ENCODE measurements around the gene EXOC4.

The EXOC4 gene

GRCh38 chr7:134078991-134079390, 826.1 kb downstream of the EXOC4 start:
- DNase-seq (ENCODE audit: low read depth) = no peak

DNA sequence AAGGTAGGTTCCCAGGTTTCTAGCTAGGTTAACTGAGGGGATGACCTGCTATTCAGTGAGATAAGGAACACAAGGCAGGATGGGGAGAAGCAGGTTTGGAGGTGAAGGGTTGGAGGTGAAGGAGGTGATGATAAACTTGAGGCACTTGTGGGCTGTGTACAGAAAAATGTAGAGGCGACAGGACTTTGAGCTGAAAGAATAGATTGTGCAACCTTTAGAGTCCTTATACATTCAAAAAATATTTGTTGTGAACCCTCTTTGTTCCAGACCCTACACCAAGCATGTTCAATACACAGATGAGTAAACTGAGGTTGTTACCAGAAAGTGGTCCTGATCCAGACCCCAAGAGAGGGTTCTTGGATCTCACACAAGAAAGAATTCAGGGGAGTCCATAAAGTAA, 828.8 kb downstream of the EXOC4 start:
- DNase-seq (ENCODE audit: low read depth) = no peak

DNA sequence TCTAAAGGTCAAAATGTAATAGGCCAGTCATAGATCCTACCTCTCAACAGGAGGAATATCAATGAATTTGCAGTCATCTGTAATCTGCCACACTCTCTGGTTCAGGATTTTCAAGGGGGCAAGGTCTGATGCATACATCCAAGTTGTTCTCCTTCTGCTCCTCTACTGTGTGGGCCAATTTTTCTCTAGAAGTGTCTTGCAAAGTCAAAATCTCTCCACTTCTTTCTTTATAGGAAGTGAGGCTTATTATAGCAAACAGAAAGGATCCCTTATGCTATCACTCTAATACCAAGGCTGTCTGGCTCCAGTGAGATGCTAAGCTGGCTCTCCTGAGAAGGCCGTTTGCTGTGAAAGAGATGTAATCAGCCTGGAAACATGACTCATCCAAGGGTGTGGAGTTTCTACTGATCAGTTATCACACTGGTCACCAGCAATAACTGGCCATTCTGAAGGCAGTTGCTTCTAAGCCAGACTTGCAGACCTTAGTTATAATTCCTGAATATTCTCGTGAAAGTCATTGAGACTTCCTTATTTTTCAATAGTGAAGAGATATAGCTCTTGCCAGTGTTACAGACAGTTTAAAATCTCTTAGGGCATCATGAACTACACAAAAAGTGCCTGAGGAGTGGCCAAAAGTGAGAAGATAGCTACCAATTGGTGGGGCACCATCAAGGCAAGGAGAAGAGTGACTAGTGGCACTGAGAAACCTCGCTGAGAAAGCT, 831.0 kb downstream of the EXOC4 start:
- no peak for DNase-seq (ENCODE audit: low read depth)

- DNase-seq (ENCODE audit: low read depth) = no peak
These were observed 831.7 kb downstream of the EXOC4 start for GRCh38 chr7:134084488-134085144.

GRCh38 chr7:134085311-134085710, 832.4 kb downstream of the EXOC4 start:
- DNase-seq (ENCODE audit: low read depth) = no peak

GRCh38 chr7:134086998-134087735, 834.3 kb downstream of the EXOC4 start:
- no peak for DNase-seq (ENCODE audit: low read depth)

DNA sequence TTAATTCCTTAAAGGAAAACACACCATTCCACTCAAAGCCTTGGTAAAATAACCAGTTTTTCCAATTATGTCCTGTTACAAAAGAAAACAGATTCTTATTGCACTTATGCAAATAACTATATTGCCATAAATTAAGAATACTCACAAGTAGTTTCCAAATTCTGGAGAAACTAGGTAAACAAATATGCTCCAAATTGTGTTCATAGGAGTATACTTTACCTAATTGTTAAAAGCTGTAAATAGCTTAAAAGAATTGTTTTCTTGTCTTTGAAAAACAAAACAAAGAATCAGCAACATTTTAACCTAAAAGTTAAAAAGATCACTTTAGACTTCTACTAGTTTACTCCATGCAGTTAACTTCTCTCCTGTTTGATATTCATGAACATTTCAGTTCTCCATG, 835.3 kb downstream of the EXOC4 start:
- DNase-seq (ENCODE audit: low read depth) = no peak

DNA sequence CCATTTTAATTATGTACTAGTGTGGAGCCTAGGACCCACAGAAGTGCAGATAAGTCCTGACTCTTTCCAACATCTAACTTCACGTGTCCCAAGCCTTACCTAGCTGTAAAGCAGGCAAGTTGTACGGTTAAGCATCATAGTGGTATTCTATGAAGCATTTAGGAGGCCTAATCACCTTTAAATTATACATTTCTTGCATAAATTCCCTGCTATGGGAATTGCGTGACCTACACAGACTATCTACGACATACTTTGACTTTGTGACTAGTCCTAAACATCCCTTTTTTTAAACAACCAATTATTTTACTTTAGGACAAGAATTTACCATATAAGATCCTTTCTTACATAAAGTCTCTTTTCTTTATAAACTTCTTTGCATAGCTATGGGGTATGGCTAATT, 836.6 kb downstream of the EXOC4 start:
- DNase-seq (ENCODE audit: low read depth) = no peak

GRCh38 chr7:134098072-134098471, 845.2 kb downstream of the EXOC4 start:
- DNase-seq (ENCODE audit: low read depth) = no peak

DNA sequence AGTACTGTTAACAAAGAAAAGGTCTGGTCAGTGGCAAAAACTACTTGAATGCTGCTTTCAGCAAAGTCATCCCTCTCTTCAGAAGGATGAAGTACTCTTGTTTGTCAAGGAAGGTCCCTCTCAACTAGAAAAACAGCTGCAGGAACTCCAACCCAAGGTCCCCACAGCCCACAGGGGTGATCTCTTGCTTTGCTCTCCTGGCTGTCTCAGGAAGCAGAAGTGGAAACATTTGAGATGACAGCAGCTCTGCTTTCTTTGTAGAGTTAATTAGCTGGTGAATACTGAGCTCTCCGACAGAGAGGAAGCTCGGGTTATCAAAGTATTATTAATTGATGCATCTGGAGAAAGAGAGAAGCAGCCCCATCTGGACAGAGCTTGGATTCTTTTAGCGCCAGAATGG, 848.8 kb downstream of the EXOC4 start:
- no peak for DNase-seq (ENCODE audit: low read depth)

DNA sequence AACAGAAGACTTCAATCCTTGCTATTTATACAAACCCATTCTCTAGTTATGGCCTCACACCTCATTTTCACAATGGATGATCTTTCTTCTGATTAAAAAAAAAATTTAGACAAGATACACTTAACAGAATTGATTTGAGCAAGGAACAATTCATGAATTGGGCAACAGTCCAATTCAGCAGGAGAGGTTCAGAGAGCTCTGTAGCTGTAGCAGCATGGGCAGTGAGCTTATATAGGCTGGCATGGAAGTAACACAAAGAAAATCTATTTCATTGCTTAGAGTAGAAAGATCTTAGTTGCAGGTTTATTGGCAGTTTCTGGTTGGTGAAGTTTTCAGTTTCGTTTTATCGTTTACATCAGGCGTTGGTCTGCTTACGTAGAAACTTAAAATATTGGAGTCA, 851.3 kb downstream of the EXOC4 start:
- DNase-seq (ENCODE audit: low read depth) = no peak

- DNase-seq (ENCODE audit: low read depth) = no peak
These were observed 853.0 kb downstream of the EXOC4 start for GRCh38 chr7:134105841-134106240.

DNA sequence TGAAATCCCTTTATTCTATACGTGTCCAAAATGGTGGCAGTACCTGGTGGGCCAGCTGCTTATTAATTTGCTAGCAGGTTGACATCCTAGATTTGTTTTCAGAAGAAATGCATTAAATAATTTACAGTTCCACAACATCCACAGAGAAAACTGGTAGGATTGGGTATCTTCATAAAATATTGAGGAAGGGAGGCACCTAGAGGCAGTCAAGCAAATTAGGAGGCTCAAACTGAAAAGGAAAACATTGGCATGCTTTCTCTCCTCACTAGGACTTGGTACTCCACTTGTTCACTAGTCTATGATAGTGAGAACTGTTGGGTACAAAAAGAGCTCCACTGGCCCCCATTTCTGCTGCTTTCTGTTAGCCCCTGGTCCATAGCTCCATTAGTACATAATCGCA, 855.9 kb downstream of the EXOC4 start:
- DNase-seq (ENCODE audit: low read depth) = no peak

- no peak for DNase-seq (ENCODE audit: low read depth)
These were observed 860.8 kb downstream of the EXOC4 start for GRCh38 chr7:134113655-134114054.

DNA sequence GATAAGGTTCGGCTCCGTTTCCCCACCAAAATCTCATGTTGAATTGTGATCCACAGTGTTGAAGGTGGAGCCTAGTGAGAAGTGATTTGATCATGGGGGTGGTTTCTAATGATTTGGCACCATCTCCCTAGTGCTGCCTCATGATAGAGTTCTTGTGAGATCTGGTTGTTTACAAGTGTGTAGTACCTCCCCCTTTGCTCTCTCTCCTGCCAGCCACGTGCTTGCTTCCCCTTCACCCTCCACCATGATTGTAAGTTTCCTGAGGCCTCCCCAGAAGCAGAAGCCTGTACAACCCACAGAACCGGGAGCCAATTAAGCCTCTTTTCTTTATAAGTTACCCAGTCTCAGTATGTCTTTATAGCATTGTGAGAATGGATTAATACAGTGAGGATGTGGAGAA, 862.1 kb downstream of the EXOC4 start:
- no peak for DNase-seq (ENCODE audit: low read depth)

All from CMK (cell line).